ENCODE measurements around the gene ST14. TPM values are rescaled to one million over a fixed set of nuclear protein-coding genes. Genes with fewer than 3 reads are reported as not detected.

ST14 gene
- total RNA-seq, 1 experiment from 2014 or later: 141 TPM

GRCh38 chr11:130202818-130203689 is 43.5 kb downstream of the ST14 start:
- intact Hi-C loops (cut with micrococcal nuclease; ENCODE audit: unreplicated experiment): no loop called here

GRCh38 chr11:130203766-130204702 is 44.5 kb downstream of the ST14 start:
- no peaks in the 10 kb centered on the region for H3K27me3 ChIP-seq (ENCODE audit: insufficient read depth, low read depth)
- no peak overlapping the region for H3K4me2 ChIP-seq
- no peaks in the 10 kb centered on the region for H3K9me2 ChIP-seq (ENCODE audit: insufficient read depth)
- H4K20me1 ChIP-seq (ENCODE audit: insufficient read depth): no peaks in the 10 kb centered on the region
- no peaks in the 10 kb centered on the region; the same call in 1 of the 2 replicates for H3F3A ChIP-seq (ENCODE audit: insufficient read depth, low read depth)
- H3K4me3 ChIP-seq: no peak overlapping the region
- no peaks in the 10 kb centered on the region for H3K9me3 ChIP-seq (ENCODE audit: insufficient read depth, low read depth)
- peaks cover 7% of the 10 kb centered on the region; the same call in 1 of the 2 replicates for H3K36me3 ChIP-seq (ENCODE audit: low read depth)
- H3K4me1 ChIP-seq (replicated peaks; ENCODE audit: insufficient read depth): no peaks in the 10 kb centered on the region
- BruUV-seq (replicated peaks): no TSS peak
- TF ChIP-seq EZH2 (IDR thresholded peaks at IDR 0.05; ENCODE audit: low read depth): no peak
- TF ChIP-seq CTCF (conservative IDR thresholded peaks at IDR 0.05): no peak
- CTCF ChIA-PET: no interaction called here
- no peak for DNase-seq
- H2AFZ ChIP-seq: no peak overlapping the region
- POLR2A ChIA-PET (ENCODE audit: unreplicated experiment): no interaction called here
- H3K79me2 ChIP-seq (ENCODE audit: low read depth): no peaks in the 10 kb centered on the region
- intact Hi-C loops (cut with micrococcal nuclease; ENCODE audit: unreplicated experiment): no loop called here
- H3K27ac ChIP-seq: no peak overlapping the region

More at GRCh38 chr11:130202818-130203689, 43.5 kb downstream of the ST14 start:
- Histone ChIP-seq H3K4me1 (replicated peaks; ENCODE audit: insufficient read depth) (no peaks in the 10 kb centered on the region), H3K27me3 (ENCODE audit: insufficient read depth, low read depth) (no peaks in the 10 kb centered on the region), H3K79me2 (ENCODE audit: low read depth) (no peaks in the 10 kb centered on the region), H3K9me2 (ENCODE audit: insufficient read depth) (no peaks in the 10 kb centered on the region), H3F3A (ENCODE audit: insufficient read depth, low read depth) (no peaks in the 10 kb centered on the region; the same call in 1 of the 2 replicates), H3K4me3 (no peak overlapping the region), H3K9me3 (ENCODE audit: insufficient read depth, low read depth) (no peaks in the 10 kb centered on the region), H3K36me3 (ENCODE audit: low read depth) (peaks cover 8% of the 10 kb centered on the region; the same call in 1 of the 2 replicates), H3K27ac (no peak overlapping the region), H2AFZ (no peak overlapping the region), H4K20me1 (ENCODE audit: insufficient read depth) (no peaks in the 10 kb centered on the region), H3K4me2 (no peak overlapping the region)
- no peak for DNase-seq
- no TSS peak for BruUV-seq (replicated peaks)
- TF ChIP-seq CTCF (conservative IDR thresholded peaks at IDR 0.05) (no peak), EZH2 (IDR thresholded peaks at IDR 0.05; ENCODE audit: low read depth) (no peak)
- ChIA-PET POLR2A (ENCODE audit: unreplicated experiment) (no interaction called here), CTCF (no interaction called here)

GRCh38 chr11:130204703-130205095 is 45.1 kb downstream of the ST14 start:
- Histone ChIP-seq H3K27me3 (ENCODE audit: insufficient read depth, low read depth) (no peaks in the 10 kb centered on the region), H3K79me2 (ENCODE audit: low read depth) (no peaks in the 10 kb centered on the region), H2AFZ (no peak overlapping the region), H3K4me3 (no peak overlapping the region), H3K36me3 (ENCODE audit: low read depth) (peaks cover 5% of the 10 kb centered on the region; the same call in 1 of the 2 replicates), H3K9me2 (ENCODE audit: insufficient read depth) (no peaks in the 10 kb centered on the region), H3F3A (ENCODE audit: insufficient read depth, low read depth) (no peaks in the 10 kb centered on the region; the same call in 1 of the 2 replicates), H3K9me3 (ENCODE audit: insufficient read depth, low read depth) (no peaks in the 10 kb centered on the region), H3K4me2 (no peak overlapping the region), H4K20me1 (ENCODE audit: insufficient read depth) (no peaks in the 10 kb centered on the region), H3K4me1 (replicated peaks; ENCODE audit: insufficient read depth) (no peaks in the 10 kb centered on the region), H3K27ac (no peak overlapping the region)
- no peak for DNase-seq
- no TSS peak for BruUV-seq (replicated peaks)
- CTCF ChIA-PET: no interaction called here
- no peak for TF ChIP-seq EZH2 (IDR thresholded peaks at IDR 0.05; ENCODE audit: low read depth)
- TF ChIP-seq CTCF (conservative IDR thresholded peaks at IDR 0.05): no peak
- intact Hi-C loops (cut with micrococcal nuclease; ENCODE audit: unreplicated experiment): no loop called here
- POLR2A ChIA-PET (ENCODE audit: unreplicated experiment): no interaction called here
